ENCODE measurements around the gene FRMD4A.

DNA sequence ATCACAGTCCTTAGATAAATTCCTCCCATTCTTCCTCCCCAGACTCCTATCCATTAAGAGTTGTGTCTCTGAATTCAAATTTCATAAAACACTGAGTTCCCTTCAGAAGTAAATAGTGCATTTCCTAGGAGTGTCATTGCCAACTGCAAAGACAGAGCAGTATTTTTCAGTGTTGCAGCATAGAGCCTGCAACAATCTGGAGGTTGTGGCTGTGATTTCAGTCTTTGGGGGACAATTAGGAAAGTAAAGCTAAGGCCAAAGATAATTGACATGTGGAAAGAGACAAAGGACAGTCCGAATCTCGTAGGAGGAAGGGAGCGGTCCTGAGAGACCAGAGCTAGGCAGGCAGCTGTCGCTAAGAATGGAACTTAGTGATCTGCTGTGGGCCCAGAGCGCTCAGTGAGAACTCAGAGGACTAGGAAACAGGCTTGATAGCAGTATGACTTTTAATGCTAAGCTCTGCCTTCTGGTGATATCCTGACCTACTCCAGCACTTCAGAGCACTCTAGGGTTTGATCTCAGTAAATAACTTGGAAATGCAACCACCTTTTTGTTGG, 697.8 kb downstream of the FRMD4A start:
- TF ChIP-seq, protein P1, sequence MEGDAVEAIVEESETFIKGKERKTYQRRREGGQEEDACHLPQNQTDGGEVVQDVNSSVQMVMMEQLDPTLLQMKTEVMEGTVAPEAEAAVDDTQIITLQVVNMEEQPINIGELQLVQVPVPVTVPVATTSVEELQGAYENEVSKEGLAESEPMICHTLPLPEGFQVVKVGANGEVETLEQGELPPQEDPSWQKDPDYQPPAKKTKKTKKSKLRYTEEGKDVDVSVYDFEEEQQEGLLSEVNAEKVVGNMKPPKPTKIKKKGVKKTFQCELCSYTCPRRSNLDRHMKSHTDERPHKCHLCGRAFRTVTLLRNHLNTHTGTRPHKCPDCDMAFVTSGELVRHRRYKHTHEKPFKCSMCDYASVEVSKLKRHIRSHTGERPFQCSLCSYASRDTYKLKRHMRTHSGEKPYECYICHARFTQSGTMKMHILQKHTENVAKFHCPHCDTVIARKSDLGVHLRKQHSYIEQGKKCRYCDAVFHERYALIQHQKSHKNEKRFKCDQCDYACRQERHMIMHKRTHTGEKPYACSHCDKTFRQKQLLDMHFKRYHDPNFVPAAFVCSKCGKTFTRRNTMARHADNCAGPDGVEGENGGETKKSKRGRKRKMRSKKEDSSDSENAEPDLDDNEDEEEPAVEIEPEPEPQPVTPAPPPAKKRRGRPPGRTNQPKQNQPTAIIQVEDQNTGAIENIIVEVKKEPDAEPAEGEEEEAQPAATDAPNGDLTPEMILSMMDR (conservative IDR thresholded peaks at IDR 0.05; ENCODE audit: low read length): no peak
- no peak for TF ChIP-seq EZH2phosphoT487 (IDR thresholded peaks at IDR 0.05; ENCODE audit: borderline replicate concordance, low read depth, low read length)
